Stomach (tissue), 4 donors: ENCODE measurements around the gene FNDC3B.

ENCODE experiments used
- EP300 ChIP-seq: sonication (generic); formaldehyde crosslinking; IDR thresholded peaks from one replicate; pipeline ENCODE4 v1.6.1; 2017; ENCODE audit warnings: antibody characterized with exemption
- POLR2A ChIP-seq, 4 donors: fragments of 450-650 bp; IDR thresholded peaks; one replicate each; pipeline ENCODE4 v1.6.1; 2016; ENCODE audit warnings: antibody characterized with exemption in 4 of 4, control low read depth in 2 of 4, mild to moderate bottlenecking in 1 of 4, moderate library complexity in 1 of 4
- POLR2AphosphoS5 ChIP-seq, 3 donors: sonication (generic); formaldehyde crosslinking; IDR thresholded peaks; one replicate each; pipeline ENCODE4 v1.6.1; 2016; ENCODE audit warnings: antibody characterized with exemption in 3 of 3
- TF ChIP-seq, protein P1 (sequence below), 7 experiments: fragments of 450-650 bp in 4 of 7; fragments of 200-600 bp in 3 of 7; sonication (generic) in 3 of 7; IDR thresholded peaks; one replicate each; pipeline ENCODE4 v1.5.1; 2016 to 2019; ENCODE audit warnings: antibody characterized with exemption in 7 of 7, control low read depth in 2 of 7, mild to moderate bottlenecking in 1 of 7

DNA sequence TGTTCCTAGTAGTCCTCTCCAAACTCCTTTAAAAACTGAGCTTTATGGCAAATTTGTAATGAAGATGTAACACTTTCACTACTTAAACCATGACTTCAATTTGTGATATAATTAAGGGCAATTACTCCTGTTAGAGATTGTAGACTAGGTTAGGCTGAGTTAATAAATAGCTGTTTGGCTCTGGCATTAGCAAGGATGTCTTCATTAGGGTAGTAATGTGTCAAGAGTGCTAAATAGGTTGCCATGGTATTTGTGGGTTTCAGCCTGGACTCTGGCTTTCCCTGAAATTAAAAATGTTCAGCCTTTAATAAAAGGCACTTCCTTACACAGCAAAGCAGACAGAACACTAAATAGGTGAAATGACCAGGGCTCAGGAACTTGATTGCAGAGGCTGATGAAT lies 337.0 kb downstream of the FNDC3B start:
- TF ChIP-seq POLR2AphosphoS5 (IDR thresholded peaks at IDR 0.05) (no peak), POLR2A (IDR thresholded peaks at IDR 0.05) (no peak), EP300 (no peak)
- TF ChIP-seq, protein P1, sequence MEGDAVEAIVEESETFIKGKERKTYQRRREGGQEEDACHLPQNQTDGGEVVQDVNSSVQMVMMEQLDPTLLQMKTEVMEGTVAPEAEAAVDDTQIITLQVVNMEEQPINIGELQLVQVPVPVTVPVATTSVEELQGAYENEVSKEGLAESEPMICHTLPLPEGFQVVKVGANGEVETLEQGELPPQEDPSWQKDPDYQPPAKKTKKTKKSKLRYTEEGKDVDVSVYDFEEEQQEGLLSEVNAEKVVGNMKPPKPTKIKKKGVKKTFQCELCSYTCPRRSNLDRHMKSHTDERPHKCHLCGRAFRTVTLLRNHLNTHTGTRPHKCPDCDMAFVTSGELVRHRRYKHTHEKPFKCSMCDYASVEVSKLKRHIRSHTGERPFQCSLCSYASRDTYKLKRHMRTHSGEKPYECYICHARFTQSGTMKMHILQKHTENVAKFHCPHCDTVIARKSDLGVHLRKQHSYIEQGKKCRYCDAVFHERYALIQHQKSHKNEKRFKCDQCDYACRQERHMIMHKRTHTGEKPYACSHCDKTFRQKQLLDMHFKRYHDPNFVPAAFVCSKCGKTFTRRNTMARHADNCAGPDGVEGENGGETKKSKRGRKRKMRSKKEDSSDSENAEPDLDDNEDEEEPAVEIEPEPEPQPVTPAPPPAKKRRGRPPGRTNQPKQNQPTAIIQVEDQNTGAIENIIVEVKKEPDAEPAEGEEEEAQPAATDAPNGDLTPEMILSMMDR (IDR thresholded peaks at IDR 0.05) = no peak
